ENCODE measurements around the gene MPHOSPH8.

Gene MPHOSPH8, protein sequence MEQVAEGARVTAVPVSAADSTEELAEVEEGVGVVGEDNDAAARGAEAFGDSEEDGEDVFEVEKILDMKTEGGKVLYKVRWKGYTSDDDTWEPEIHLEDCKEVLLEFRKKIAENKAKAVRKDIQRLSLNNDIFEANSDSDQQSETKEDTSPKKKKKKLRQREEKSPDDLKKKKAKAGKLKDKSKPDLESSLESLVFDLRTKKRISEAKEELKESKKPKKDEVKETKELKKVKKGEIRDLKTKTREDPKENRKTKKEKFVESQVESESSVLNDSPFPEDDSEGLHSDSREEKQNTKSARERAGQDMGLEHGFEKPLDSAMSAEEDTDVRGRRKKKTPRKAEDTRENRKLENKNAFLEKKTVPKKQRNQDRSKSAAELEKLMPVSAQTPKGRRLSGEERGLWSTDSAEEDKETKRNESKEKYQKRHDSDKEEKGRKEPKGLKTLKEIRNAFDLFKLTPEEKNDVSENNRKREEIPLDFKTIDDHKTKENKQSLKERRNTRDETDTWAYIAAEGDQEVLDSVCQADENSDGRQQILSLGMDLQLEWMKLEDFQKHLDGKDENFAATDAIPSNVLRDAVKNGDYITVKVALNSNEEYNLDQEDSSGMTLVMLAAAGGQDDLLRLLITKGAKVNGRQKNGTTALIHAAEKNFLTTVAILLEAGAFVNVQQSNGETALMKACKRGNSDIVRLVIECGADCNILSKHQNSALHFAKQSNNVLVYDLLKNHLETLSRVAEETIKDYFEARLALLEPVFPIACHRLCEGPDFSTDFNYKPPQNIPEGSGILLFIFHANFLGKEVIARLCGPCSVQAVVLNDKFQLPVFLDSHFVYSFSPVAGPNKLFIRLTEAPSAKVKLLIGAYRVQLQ

DNA sequence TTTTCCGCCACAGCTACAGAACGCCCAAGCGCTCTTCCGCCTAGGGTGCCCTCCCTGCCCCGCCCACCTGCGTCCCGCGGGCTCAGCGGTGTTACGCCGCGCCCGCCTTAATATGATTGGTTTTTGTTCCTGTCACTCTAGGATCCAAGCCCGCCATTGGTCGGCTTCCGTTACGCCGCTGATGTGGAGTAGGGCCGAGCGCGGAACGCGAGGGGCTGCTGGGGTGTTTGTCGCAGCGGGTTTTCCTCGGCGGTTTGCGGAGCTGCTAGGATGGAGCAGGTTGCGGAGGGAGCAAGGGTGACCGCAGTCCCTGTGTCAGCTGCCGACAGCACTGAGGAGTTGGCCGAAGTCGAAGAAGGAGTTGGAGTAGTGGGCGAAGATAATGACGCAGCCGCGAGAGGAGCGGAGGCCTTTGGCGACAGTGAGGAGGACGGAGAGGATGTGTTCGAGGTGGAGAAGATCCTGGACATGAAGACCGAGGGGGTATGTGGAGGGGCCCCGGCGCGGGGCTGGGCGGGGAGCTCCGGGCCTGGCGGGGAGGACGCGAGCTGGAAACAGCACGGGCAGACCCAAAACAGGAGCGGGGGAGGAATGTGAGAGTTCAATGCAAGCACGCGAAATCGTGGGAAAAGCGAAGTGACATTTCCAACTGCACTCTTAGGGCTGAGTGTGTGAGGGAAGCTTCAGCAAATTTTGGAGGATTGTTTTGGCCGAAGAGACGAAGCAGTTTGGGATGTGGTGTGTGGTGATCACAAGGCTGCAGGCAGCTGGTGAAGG, at the start of gene MPHOSPH8:
Gene MPHOSPH8, plus strand, starts transcription at position 181 of the 777 bp plus-strand sequence. Its CDS starts 90 bp downstream, at position 271.
- DNase-seq (ENCODE audit: low read depth in 2 of 2, low spot score in 1 of 2), result peak; percentile 80 to 87

DNA sequence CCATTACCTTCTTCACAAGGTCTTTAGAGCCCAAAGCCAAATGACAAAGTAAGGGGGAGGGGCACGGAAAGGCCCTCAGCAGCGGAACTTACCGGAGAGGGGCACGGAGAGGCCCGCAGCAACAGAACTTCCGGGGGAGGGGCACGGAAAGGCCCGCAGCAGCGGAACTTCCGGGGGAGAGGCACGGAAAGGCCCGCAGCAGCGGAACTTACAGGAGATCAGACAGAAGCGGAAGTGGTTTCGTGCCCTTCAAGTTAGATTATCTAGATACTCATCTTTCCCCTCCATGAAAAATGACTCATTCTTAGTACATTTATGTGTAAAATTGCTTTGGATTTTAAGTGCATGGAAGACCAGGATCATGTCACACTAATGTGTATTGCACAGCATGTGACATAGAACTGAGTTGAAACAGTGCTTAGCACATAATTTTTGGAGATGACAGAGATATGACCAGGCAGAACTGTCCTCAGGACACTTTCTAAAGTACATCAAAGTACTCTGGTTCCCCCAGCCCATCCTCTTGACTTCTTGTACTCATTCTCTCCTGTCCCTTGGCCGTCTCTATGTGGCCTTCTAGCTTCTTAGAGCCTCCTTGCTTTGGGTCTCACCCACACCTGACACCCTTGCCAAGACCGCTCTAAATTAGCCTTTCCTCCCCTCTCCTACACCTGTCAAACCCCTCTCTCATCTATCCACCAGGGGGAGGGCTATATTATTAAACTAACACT, 46.4 kb upstream of the MPHOSPH8 start:
- DNase-seq (ENCODE audit: low read depth in 2 of 2, low spot score in 1 of 2), result peak; percentile 29 to 43

DNA sequence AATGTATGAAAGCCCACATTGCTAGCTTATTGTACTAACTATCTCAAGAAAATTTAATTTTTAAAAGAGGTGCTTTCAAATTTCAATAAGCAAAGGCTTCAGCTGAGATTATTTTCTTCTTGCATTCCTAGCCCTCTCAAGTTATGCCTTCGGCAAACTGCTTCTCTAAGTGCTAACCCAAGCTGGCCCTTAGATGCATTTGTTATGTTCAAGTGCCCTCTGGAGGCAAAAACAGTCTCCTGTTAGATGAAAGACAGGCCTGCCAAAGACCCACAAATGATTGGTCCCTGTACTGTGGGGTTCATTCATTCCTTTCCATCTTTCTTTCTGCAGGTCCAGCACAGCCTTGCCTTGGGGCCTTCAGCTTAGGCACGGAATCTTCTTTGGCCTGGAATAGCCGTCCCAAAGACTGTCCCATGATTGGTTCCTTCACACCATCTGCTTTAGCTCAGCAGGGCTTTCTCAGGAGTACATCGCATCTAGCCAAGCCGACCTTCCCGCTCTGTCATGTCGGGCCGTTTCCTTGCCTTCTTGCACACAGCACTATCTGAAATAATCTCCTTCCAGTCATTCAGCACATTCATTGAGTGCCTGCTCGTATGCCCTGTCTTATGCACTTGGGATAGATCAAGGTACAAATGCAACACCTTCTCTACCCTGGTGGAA, 45.7 kb upstream of the MPHOSPH8 start:
- no peak for DNase-seq (ENCODE audit: low read depth in 2 of 2, low spot score in 1 of 2)

DNA sequence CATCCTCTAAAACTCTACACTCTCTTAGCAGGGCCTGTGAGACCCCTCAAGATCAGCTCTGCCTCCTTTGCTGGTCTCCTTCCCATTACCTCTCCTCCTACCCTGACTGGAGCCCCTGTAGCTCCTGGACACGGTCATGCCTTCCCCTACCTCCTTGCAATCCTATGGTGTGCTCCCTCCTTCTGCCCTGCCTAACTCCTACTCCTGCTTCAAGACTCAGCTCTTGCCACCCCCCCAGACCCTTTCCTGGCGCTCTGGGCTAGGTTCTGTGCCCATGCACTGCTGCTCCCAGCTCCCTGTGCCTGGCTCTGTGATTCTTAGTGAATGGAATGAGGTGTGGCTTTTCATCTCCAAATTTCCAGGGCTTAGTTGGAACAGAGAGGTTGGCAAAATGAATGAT, 44.1 kb upstream of the MPHOSPH8 start:
- no peak for DNase-seq (ENCODE audit: low read depth in 2 of 2, low spot score in 1 of 2)

DNA sequence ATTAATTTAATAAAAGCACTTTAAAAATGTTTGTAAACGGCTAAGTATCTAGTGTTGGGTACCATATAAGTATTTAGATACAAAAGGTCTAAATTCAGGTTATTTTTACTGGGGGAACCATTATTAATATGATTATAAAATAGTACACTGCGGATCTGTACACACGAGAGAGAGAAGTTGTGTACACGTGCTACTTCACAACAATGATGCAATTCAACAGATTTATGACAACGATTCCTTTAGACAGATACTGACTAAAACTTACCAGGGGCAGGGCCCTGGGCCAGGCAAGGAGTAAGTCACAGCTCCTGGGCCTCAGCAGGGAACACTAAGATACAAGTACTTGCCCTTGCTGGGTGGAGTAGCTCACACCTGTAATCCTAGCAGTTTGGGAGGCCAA, 43.0 kb upstream of the MPHOSPH8 start:
- no peak for DNase-seq (ENCODE audit: low read depth in 2 of 2, low spot score in 1 of 2)

DNA sequence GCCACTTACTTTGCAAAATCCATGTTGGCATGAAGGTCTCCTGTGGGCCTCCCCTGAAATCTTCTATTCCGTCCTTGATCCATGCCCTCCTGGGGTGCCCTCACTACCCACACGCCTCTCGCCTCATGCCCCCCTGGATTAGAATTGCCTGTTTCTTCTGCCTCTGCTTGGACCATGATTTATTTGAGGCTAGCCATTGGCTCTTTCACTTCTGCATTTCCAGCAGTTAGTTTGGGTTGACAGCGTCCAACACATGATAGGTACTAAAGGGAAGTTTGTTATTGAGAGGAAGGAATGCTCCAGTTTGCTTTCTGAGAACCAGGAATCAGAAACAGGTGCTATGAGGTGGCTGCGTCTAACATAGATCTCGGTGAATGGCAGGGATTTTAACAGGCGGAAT, 41.6 kb upstream of the MPHOSPH8 start:
- no peak for DNase-seq (ENCODE audit: low read depth in 2 of 2, low spot score in 1 of 2)

DNA sequence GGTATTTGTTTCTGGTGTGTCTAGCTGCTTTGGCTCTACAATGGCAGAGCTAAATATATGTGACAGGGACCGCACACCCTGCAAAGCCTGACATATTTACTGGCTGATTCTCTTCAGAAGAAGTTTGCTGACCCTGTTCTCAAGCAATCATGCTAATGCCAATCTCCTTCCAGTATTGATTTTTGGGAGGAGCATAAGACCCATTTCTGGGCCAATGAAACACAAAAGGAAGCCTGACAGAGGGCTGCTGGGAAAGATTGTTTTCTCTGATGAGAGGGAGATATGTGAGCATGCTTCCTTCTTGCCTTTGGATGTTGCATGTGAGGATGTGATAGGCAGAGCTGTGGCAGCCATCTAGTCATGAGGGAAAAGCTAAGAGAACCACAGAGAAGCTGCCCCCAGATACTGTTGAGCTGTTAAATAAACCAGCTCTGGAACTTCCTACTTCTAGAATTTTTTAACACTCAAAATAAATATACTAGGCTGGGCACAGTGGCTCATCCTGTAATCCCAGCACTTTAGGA, 40.7 kb upstream of the MPHOSPH8 start:
- DNase-seq (ENCODE audit: low read depth in 2 of 2, low spot score in 1 of 2), result no peak

DNA sequence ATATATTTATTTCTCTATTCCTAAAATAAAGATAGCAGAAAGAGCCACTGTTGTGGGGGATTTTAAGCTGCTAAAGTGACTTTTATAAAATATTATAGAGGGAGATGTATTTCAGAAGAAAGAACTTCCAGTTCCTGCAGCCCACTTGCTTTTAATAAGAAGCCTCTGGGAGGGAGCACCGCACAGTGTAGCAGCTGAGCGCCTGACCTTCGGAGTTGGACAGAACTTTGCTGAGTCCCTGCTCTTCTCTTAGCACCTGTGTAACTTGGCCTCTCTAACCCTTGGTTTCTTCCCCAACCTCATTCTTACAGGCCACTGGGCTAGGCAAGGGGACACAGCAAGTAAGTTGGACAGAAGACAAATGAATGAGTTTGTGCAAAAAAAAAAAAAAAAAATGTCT, 37.4 kb upstream of the MPHOSPH8 start:
- DNase-seq (ENCODE audit: low read depth in 2 of 2, low spot score in 1 of 2), result no peak

DNA sequence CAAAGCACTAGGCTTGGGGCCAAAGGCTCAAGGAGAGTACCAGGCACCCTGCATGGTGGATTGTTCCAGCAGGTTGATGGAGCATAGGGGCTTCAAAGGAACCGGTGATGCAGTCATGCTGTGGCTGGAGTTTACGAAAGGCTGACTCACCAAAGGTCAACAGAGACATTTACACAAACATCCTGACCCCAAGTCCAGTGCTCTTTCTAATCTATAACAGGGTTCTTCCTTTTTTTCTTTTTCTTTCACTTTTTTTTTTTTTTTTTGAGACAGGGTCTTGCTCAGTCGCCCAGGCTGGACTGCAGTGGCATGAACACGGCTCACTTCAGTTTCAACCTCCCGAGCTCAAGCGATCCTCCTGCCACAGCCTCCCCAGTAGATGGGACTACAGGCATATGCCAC, 36.5 kb upstream of the MPHOSPH8 start:
- DNase-seq (ENCODE audit: low read depth in 2 of 2, low spot score in 1 of 2), result no peak

DNA sequence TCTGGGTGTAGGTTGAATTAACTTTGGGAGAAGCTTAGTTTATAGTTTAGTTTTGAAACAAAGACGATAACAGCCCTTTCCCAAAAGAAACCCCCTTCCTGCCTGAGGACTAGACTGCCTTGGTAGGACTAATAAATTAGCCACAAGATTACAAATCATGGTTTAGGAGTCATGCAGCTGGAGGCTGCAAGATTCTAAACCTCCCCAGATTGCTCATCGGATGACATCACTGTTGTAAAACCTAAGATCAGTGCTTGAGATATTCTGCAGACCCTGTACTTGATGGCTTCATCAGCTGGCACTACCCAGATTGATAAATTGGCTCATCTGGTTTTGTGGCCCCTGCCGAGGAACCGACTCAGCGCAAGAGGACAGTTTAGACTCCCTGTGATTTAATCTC, 35.9 kb upstream of the MPHOSPH8 start:
- DNase-seq (ENCODE audit: low read depth in 2 of 2, low spot score in 1 of 2), result no peak

DNA sequence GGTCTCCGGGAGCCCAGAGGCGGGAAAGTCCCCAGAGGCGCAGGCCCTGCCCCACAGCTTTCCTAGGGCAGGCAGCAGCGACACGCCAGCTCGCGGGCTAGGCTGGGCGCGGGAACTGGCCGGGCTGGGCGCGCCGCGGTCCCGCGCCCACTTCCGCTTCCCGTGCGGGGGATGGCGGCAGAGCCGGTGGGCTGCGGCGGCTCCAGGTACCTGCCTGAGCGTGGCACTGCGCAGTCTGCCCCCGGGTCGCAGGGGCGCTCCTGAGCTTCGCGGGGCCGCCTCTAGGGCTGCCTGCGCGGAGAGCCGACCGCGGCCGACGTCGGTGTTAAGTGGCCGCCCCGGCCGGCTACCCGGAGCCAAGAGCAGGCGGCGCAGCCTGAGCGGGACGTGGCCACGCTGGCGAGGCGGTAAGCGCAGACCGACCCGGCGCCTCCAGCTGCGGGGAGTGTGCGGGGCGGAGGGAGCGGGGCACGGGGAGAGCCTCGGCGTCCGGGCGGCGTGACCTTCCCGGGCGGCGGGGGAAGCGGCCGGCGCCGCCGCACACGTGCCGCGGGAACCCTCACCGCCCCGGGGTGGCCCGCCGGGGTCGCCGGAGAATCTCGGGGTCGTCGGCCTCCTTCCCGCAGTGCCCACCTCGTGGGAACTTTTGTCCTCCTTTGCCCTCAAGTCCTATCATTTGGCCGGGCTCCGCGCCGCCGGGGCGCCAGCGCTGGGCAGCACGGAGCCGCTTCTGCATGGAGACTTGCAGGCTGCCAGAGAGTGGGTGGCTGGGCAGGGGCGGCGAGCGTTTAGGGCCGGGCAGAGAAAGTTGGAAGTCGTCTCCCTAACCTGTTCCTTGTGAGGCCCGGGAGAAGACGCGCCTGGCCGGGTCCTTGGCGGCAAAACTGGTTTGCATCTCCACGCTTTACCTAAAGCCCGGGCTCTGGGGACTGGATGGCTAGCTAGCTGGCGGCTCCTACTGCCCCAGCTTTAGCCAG, 31.4 kb upstream of the MPHOSPH8 start:
- DNase-seq (ENCODE audit: low read depth in 2 of 2, low spot score in 1 of 2), result no peak

DNA sequence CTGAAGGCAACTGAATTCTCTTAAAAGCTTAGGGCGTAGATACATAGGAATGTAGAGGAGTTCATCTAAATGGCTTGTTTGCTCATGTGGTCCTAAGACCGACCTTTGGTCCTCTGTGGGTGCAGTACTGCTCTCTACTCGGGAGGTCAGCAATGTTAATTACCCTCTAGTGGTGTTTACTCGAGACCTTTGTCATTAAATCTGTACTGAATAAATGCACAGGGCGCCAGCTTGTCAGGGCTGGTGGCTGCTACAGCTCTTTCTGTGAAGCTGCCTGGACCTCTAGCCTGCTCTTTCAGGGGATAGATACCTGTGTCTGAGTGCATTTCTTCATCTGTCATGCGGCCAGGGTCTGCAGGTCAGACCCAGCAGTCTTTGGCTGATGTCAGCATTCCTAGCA, 29.2 kb upstream of the MPHOSPH8 start:
- DNase-seq (ENCODE audit: low read depth in 2 of 2, low spot score in 1 of 2), result no peak

DNA sequence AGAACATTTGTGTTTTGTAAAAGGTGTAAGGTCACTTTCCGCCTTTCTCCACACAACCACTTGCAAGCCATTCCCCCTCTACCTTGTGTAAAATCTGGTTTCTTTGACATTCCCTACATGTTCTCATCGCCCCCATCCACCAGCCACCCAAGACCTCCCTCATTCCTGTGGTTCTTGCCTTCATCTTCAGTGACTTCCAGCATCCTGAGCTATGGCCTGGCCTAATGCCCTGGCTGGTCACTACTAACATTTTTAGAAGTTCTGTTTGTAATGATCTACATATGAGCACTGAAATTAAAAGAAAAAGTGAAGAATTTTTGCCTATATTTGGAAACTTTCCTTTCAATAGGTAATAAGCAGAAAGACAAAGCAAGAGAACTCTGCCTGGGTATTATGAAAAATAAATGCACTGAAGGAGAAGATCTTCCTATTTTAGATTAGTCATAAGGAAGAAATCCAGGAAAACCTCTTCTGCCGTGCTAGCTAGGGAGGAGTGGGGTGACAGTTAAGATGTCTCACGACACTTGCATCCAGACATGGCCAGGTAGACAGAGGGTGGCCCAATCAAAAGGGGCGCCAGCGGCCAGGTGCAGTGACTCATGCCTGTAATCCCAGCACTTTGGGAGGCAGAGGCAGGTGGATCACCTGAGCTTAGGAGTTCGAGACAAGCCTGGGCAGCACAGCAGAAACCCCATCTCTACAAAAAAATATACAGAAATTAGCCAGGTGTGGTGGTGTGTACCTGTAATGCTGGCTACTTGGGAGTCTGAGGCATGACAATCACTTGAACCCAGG, 28.1 kb upstream of the MPHOSPH8 start:
- no peak for DNase-seq (ENCODE audit: low read depth in 2 of 2, low spot score in 1 of 2)

DNA sequence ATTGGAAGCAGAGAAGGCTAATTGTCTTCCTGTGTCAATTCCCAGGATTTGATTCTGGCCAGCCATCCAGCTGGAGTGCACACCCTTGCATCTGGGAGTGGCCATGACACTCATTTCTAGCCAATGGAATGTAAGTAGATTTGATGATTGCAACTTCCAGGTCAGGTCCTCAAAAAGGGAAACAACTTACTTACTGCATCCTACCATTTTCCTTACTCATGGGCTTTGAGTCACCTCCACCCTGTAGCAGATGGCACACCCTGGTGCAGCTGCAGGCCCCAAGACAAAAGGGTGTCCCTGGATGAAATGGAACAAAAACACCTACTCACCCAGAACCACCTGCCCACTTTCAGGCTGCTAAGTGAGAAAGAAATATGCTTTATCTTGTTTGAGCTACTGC, 27.3 kb upstream of the MPHOSPH8 start:
- no peak for DNase-seq (ENCODE audit: low read depth in 2 of 2, low spot score in 1 of 2)

DNA sequence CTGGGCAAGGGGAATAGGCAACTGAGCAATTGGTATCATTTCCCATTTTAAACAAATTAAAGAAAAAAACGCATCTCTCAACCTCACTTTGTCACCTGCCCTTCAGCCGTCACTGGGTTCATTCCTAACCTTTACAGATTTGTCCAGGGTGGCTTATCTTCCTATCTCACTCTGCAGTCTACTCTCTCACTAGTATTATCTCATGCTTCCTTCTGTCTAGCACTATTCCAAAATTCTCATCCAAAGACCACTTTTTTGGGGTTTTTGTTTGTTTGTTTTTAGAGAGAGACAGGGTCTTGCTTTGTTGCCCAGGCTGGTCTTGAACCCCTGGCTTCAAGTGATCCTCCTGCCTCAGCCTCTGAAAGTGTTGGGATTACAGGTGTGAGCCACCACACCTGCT, 26.7 kb upstream of the MPHOSPH8 start:
- no peak for DNase-seq (ENCODE audit: low read depth in 2 of 2, low spot score in 1 of 2)

DNA sequence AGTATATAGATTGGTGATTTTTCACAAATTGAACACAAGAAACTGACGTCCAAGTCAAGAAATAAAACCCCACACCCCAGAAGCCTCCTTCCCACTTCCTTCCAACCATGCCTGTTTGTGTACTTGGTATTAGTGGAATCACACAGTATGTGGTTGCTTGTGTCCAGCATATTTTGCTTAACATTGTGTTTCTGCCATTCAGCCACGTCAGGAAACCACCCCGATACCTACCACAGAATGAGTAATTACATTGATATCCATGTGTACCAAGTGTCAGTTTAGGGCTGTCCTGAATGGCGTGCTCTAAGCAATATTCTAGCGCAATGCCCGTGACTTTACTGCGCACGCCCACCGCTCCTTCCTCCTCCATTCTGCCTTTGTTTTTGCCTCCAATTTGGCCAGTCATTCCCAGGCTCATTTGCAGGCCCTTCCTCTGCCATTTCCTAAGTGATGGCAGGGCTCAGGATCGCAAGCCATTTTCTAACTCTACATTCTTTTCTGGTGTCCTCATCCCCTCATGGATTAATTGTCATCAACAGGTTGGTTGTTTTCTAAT, 25.9 kb upstream of the MPHOSPH8 start:
- no peak for DNase-seq (ENCODE audit: low read depth in 2 of 2, low spot score in 1 of 2)

DNA sequence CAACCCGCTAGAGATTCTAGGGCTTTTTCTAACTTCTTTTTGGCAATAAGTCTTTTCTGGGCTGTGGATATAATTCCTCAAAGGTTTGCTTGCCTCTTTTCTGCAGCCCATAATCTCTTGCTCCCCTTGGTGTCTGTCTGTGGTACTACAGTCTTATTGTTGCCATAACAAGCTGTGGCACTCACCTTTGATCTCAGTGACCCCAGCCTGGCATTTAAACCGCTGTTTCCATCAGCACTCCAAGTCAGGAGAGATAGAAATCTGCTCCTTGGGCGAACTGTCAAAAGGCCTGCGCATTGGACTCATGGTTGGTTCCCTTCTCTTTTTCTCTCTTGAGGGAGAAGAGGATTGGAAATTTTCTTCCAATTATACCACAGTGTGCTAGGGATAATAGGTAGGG, 14.5 kb upstream of the MPHOSPH8 start:
- DNase-seq (ENCODE audit: low read depth in 2 of 2, low spot score in 1 of 2), result no peak

DNA sequence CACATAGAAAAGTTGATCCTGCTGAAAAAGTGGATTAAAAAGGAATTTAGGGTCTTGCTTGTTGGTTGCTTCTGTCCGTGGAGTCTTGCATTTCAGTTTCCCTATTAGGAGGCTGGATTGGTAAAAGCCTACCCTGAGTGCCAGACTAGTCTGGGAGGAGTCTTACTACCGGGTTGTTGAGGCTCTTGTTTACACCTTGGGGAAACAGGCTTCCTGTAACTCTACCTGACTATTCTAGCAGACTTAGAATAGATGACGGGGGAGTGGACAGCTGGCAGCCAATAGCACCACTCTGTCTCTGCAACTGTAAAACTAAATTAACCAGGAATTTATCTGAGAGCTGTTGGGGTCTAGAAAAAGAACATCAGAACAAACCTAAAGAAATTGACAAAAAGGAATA, 11.3 kb upstream of the MPHOSPH8 start:
- no peak for DNase-seq (ENCODE audit: low read depth in 2 of 2, low spot score in 1 of 2)

Measured in stimulated activated CD8-positive, alpha-beta memory T cell treated with anti-CD3 and anti-CD28 coated beads, Interleukin-4, amount 100 ng/mL, for 1 hour (primary cell).